Ishikawa (cell line): ENCODE data around the gene ANK2.

Experiments
- CEBPB ChIP-seq: IDR thresholded peaks from 2 replicates; pipeline ENCODE4 v1.6.1; 2012
- CREB1 ChIP-seq: IDR thresholded peaks from 2 replicates; pipeline ENCODE4 v1.6.1; 2012; ENCODE audit warnings: low read depth
- EGR1 ChIP-seq: IDR thresholded peaks from 2 replicates; pipeline ENCODE4 v1.6.1; 2012
- EP300 ChIP-seq: IDR thresholded peaks from 2 replicates; pipeline ENCODE4 v1.6.1; 2012; ENCODE audit warnings: borderline replicate concordance
- FOXM1 ChIP-seq: IDR thresholded peaks from 2 replicates; pipeline ENCODE4 v1.6.1; 2012; ENCODE audit warnings: low read depth, borderline replicate concordance
- NFIC ChIP-seq: IDR thresholded peaks from 2 replicates; pipeline ENCODE4 v1.6.1; 2012
- RAD21 ChIP-seq: IDR thresholded peaks from 2 replicates; pipeline ENCODE4 v1.6.1; 2012; ENCODE audit warnings: low read depth
- TCF12 ChIP-seq: IDR thresholded peaks from 2 replicates; pipeline ENCODE4 v1.6.1; 2012; ENCODE audit warnings: low read depth
- TEAD4 ChIP-seq: IDR thresholded peaks from 2 replicates; pipeline ENCODE4 v1.6.1; 2012
- YY1 ChIP-seq: IDR thresholded peaks from 2 replicates; pipeline ENCODE4 v1.6.1; 2012; ENCODE audit warnings: low read depth
- TF ChIP-seq, protein P1 (sequence below): IDR thresholded peaks from 2 replicates; pipeline ENCODE4 v1.6.1; 2012; ENCODE audit warnings: low read depth, mild to moderate bottlenecking
- TF ChIP-seq, protein P2 (sequence below): IDR thresholded peaks from 2 replicates; pipeline ENCODE4 v1.6.1; 2012

DNA sequence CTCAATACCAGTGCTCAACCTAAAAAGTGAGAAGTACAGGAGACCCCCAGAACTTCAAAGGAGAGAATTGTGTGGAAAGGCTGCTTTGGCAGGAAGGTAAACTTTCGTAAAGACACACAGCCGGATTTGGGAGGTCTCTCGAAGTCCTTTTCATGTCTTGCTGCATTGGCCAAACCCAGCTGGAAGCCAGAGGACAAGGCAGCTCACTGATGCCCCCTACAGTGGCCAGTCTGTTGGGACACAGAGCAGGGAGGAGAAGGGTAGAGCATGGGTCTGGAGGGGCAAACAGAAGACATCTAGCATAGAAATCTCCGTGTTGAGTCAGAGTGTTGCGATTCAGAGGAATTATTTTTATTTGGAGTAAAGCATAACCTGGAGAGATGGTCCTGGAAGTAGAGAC is 198.9 kb downstream of the ANK2 start:
- TF ChIP-seq, protein P1, sequence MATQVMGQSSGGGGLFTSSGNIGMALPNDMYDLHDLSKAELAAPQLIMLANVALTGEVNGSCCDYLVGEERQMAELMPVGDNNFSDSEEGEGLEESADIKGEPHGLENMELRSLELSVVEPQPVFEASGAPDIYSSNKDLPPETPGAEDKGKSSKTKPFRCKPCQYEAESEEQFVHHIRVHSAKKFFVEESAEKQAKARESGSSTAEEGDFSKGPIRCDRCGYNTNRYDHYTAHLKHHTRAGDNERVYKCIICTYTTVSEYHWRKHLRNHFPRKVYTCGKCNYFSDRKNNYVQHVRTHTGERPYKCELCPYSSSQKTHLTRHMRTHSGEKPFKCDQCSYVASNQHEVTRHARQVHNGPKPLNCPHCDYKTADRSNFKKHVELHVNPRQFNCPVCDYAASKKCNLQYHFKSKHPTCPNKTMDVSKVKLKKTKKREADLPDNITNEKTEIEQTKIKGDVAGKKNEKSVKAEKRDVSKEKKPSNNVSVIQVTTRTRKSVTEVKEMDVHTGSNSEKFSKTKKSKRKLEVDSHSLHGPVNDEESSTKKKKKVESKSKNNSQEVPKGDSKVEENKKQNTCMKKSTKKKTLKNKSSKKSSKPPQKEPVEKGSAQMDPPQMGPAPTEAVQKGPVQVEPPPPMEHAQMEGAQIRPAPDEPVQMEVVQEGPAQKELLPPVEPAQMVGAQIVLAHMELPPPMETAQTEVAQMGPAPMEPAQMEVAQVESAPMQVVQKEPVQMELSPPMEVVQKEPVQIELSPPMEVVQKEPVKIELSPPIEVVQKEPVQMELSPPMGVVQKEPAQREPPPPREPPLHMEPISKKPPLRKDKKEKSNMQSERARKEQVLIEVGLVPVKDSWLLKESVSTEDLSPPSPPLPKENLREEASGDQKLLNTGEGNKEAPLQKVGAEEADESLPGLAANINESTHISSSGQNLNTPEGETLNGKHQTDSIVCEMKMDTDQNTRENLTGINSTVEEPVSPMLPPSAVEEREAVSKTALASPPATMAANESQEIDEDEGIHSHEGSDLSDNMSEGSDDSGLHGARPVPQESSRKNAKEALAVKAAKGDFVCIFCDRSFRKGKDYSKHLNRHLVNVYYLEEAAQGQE, result no peak
- TF ChIP-seq CREB1, result no peak
- TF ChIP-seq TEAD4, result no peak
- peak; percentile 69 for TF ChIP-seq RAD21
- no peak for TF ChIP-seq EGR1
- no peak for TF ChIP-seq TCF12
- TF ChIP-seq FOXM1, result no peak
- TF ChIP-seq EP300, result no peak
- TF ChIP-seq NFIC, result no peak
- no peak for TF ChIP-seq YY1
- TF ChIP-seq, protein P2, sequence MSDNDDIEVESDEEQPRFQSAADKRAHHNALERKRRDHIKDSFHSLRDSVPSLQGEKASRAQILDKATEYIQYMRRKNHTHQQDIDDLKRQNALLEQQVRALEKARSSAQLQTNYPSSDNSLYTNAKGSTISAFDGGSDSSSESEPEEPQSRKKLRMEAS, result no peak
- no peak for TF ChIP-seq CEBPB
